Activated CD8-positive, alpha-beta memory T cell treated with anti-CD3 and anti-CD28 coated beads, Interleukin-2, amount 50 U/mL, for 1 hour (primary cell): ENCODE data around the gene MYADM.

Experiments used
- DNase-seq: peaks from one replicate; pipeline ENCODE4 v3.0.0-alpha.2; 2020; ENCODE audit errors: extremely low read depth

Gene MYADM

DNA sequence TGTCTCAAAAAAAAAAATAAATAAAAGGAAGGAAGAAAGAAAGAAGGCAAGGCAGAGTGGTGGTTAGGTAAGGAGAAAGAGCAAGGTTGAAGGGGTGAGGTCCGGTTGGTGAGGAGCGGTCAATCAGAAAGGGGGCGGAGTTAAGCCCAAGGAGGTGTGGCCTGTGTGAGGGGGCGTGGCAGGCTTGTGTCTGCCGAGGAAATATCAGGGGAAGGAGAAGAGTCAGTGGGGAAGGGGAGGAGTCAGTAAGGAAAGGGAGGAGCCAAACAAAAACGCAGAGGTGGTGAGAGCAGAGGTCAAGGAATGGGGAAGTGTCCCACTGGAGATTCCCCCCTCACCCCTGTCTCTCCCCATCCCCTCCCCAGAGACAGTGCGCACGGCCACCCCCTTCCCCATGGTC, 47.3 kb downstream of the MYADM start:
- DNase-seq = no peak

DNA sequence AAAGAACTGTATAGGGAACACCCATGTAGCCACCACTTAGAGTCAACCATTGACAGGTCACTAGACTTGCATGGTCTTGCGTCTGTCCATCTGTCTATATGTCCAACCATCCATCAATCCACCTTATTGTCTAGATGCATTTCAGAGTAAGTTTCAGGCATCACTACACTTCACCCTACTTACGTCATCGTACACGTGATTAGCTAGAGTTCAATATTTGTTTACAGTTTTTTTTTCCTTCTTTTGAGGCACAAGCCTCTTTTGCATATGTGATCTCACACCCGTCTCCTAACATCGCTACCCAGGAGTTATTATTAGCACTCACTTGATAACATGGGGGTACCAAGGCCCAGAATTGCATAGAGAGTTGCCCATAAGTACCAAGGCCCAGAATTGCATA, 48.3 kb downstream of the MYADM start:
- DNase-seq = no peak

DNA sequence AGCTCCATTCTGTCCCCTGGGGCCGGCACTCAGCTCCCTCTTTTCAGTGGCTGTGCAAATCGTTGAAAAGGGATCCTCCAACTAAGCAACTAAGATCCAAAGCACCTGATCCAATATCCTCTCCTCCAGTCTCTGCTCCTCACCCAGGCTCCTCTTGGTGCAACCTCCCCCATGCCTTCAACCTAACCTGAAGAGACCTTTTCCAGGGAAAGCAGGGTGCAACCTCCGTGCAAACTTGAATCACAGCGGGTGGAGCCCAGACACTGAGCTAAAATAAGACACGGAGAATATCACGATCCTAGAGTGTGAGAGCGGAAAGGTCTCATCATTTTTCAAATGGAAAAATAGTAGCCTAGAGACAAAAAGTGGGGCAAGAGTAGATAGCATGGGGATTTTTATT, 49.7 kb downstream of the MYADM start:
- no peak for DNase-seq
